Kidney glomerular epithelial cell (primary cell): Measurements from ENCODE around the gene CRYAA.

ENCODE experiments used
- DNase-seq: peaks from one replicate; lab custom pipeline; 2025; lab: John Stamatoyannopoulos, UW

Gene CRYAA

GRCh38 chr21:43203591-43203990 is 34.8 kb downstream of the CRYAA start:
- no peak for DNase-seq

- DNase-seq: no peak
These were observed 35.8 kb downstream of the CRYAA start for GRCh38 chr21:43204638-43205037.

- no peak for DNase-seq
These were observed 37.6 kb downstream of the CRYAA start for GRCh38 chr21:43206231-43207042.

- no peak for DNase-seq
These were observed 38.2 kb downstream of the CRYAA start for GRCh38 chr21:43207043-43207315.

GRCh38 chr21:43207868-43208267 is 39.1 kb downstream of the CRYAA start:
- no peak for DNase-seq

- no peak for DNase-seq
These were observed 39.9 kb downstream of the CRYAA start for GRCh38 chr21:43208561-43209332.

GRCh38 chr21:43209575-43210453 is 41.0 kb downstream of the CRYAA start:
- no peak for DNase-seq

- no peak for DNase-seq
These were observed 41.8 kb downstream of the CRYAA start for GRCh38 chr21:43210454-43211071.

GRCh38 chr21:43211072-43211759 is 42.4 kb downstream of the CRYAA start:
- no peak for DNase-seq

GRCh38 chr21:43211760-43212115 is 42.9 kb downstream of the CRYAA start:
- DNase-seq: no peak
